GM19239 (cell line): ENCODE data around the gene NANOS3.

Source experiments
- DNase-seq: peaks from one replicate; pipeline ENCODE4 v3.0.0; 2011; ENCODE audit warnings: low spot score; ENCODE audit not compliant: insufficient read length
- FAIRE-seq: peaks from 2 replicates; lab custom pipeline; 2011; peaks lifted over from hg19 to GRCh38; lab: Jason Lieb, UNC

Gene NANOS3

GRCh38 chr19:13861714-13862531 lies 15.0 kb upstream of the NANOS3 start:
- peak; percentile 99 for DNase-seq
- FAIRE-seq = peak; percentile 94

- FAIRE-seq = no peak
- no peak for DNase-seq
Measured at GRCh38 chr19:13864046-13864666, 12.8 kb upstream of the NANOS3 start.

DNA sequence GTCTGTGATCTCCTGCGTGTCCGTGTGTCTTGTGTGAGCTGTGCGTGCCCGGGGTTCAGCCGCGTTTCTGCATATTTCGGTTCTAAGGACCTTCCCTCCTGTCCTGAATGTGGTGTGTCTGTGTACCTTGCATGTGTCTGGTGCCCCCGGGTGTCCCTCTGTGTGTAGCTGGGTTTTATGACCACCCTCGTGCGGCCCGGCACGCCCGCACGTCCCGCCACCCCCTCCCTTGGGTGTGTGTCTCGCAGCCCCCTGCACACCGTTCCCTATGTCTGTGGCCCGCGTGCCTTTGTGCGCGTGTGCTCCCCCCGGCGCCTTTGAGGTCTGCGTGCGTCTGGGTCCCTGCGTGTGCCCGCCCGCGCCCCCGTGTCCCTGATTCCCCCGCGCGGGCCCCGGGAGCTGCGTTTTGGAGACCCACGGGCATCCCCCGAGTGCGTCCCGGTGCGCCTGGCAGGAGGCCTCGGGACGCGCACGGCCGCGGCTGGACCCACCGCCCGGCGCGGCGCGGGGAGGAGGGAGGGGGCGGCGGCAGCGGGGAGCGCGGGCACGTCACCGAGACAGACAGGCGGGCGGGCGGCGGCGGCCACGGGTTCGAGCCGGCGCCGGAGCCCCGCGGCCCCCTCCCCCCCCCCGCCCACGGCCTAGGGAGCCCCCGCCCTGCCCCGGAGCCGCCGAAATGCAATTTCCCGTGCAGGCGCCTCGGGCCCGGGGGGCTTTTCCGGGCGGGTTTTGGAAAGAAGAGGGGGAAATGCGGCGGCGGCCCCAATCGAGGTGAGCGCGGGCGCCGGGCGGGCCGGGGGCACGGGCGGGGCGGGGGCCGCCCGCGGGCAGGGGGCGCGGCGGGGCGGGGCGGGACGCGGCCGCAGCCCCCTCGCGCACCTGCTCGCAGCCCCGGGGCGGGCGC lies 12.0 kb upstream of the NANOS3 start:
- no peak for FAIRE-seq
- DNase-seq = no peak

- FAIRE-seq = peak; percentile 23
- DNase-seq = no peak
Measured at GRCh38 chr19:13865571-13866462, 11.1 kb upstream of the NANOS3 start.

DNA sequence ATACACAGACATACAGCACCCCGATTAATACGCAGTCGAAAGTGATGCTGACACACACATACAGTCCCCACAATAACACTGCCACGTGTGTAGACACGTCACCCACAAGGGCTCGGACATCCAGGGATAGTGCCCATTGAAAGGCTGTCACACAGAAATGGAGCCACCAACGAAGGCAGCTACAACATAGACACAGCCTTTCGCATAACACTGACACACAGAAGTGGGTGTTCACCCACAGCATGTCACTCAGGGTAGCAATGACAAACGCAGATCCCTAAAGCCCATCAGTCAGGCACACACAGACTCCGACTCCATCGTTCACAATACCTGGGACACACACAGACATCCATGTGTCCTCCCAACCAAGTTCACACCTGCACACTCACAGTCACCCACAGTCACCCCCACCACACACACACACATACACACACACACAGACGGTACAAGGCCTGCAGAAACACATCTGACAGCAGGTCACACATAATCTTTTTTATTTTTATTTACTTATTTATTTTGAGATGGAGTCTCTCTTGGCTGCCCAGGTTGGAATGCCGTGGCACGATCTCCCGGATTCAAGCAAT lies 10.4 kb upstream of the NANOS3 start:
- FAIRE-seq = no peak

DNA sequence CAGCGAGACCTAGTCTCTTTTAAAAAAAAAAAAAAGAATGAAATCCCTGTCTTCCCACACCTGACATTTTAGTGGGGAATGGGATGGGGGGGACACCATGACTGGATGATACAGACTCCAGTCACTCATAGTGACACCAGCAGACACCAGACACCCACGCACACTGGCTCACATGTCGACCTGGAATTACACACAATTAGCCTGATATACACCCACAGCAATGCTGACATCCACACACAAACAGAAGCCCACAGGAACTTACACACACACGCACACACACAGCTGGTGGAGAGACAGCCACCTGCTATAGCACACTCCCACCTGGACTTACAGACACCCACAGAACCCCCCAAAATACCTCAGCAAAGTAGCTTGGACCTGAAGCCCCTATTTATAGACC lies 8.3 kb upstream of the NANOS3 start:
- DNase-seq (no peak), FAIRE-seq (no peak)

More for the DNA sequence above, 10.4 kb upstream of the NANOS3 start:
- no peak for DNase-seq

DNA sequence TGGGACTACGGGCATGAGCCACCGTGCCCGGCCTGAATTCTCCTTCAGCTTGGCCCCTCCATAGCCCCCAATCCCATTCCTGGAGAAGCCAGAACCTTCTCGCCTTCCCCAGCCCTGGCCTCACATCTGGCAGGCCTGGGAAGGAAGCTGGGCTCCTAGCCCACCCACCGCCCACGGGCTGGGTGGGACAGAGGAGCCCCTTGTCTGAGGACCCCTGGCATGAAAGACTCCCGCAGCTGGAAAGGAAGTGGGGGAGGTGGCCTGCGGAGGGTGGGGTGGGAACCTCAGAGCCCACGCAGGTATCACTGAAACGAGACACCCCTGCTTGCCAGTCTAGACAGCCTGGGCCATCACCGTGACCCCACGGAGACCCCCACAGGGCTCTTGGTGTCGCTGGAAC lies 7.7 kb upstream of the NANOS3 start:
- FAIRE-seq = no peak
- no peak for DNase-seq

DNA sequence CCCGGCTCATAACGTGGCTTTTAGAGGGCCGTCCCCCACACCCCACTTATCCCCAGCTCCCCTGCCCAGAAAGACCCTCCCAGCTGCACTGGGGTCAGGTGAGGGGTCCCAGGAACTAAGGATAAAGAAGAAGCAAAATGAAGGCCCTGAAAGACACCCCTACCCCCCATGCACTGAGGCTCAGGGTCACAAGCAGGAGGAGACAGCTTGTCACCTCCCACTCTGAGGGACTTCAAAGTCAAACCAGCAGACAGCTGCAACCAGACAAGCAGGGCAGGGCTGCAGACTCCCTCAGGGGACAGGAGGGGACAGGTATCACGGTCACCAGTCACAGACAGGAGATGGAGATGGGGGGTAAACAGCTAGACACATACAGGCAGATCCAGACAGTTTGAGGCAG lies 6.1 kb upstream of the NANOS3 start:
- FAIRE-seq = no peak
- no peak for DNase-seq

- DNase-seq (no peak), FAIRE-seq (no peak)
Measured at GRCh38 chr19:13872339-13872694, 4.6 kb upstream of the NANOS3 start.

DNA sequence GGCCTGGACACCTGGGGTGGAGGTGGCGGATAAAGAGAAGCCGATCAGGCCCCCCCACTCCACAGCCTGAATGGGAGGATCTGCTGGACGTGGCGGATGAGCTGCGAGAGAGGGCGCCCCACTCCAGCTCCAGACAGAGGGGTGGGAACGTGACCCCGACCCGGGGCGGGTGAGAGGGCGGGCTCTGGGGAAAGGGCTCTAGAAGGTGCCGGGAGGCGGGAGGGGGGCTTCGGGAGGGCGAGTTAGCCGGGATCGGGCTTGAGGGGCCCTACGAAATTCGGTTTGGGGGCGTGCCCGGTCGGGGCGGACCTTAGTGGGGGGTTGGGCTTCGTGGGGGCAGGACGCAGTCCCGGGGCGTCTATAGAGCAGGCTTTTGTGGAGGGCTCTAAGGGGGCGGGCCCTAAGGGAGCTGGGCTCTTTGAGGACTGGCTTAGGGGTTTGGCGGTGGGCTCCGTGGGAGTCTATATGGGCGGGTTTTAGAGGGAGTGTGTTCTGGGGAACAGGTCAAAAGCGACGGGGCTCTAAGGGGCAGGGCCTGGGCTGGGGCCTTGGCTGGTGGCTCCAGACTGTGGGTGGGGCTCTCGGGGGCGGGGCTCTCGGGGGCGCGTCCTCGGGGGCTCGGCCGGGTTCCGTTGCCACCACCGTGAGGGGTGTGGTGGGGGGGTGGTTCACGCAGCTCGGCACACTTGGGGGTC lies 4.1 kb upstream of the NANOS3 start:
- FAIRE-seq (no peak), DNase-seq (no peak)

- FAIRE-seq (no peak), DNase-seq (no peak)
Measured at GRCh38 chr19:13873834-13874515, 3.0 kb upstream of the NANOS3 start.

DNA sequence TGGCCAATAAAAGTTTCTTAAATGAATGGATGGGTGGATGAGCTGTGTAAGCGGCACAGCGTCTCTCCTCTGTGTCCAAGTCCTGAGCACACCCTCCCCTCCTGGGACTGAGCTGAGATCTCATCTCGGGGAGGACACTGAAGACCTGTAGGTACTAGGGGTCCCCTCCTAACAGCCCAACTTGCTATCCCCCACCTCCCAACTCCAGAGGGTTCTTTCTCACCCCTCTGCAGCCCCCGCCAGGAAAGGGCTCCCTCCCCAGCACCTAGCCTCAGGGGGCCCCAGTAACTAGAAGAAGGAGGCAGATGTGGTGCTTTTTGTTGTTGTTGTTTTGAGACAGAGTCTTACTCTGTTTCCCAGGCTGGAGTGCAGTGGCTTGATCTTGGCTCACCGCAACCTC lies 1.1 kb upstream of the NANOS3 start:
- no peak for FAIRE-seq

DNA sequence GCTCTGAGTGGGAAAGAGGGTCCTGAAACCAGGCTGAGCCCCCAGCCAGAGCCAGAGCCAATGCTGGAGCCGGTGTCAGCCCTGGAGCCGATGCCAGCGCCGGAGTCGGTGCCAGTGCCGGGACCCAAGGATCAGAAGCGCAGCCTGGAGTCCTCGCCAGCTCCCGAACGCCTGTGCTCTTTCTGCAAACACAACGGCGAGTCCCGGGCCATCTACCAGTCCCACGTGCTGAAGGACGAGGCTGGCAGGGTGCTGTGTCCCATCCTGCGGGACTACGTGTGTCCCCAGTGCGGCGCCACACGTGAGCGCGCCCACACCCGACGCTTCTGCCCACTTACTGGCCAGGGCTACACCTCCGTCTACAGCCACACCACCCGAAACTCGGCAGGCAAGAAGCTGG lies 369 bp downstream of the NANOS3 start:
- FAIRE-seq (no peak), DNase-seq (no peak)

More for the DNA sequence above, 1.1 kb upstream of the NANOS3 start:
- DNase-seq = no peak

DNA sequence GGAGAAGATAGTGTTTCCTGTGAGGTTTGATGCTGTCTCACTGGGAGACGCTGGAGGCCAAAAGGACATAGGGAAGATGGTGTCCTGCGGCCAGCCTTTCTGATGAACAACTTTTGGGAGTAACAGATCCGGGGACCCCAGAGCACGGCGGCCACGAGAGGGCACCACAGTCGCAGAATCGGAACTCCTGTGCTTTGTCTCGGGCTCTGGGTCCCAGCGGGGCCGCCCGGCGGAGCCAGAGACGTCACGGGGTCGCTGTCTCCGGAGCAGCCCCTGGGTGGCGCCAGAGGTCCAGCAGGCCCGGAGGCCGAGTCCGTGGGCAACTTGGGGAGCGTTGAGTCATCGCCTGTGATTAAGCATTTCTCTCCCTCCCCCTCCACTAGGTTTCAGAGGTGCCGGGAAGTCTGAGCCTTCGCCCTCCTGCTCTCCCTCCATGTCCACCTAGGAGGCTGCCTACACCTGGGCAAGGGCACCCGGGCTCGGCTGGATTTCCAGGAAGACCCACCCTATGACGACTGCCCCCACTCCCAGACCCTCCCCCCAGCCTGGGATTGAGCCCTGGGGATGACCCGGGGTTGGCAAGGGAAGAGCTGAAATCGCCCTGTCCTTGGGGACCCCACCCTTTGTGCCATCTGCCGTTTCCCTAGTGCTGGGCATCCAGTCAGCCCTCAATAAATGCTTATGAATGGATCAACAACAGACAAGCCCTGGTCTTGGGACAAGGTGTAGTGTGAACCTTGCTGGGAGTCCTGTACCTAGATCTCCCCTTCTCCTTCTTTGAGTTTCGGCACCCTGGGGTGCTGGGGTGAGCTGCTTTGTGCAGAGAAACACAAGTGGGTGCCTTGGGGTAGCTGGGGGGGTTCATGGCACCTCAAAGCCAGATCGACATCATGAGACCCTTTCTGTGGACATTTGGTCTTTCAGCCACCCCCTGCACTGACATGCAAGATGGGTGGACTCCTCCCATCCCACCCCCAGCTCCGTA lies 3.4 kb downstream of the NANOS3 start:
- peak; percentile 99 for DNase-seq

DNA sequence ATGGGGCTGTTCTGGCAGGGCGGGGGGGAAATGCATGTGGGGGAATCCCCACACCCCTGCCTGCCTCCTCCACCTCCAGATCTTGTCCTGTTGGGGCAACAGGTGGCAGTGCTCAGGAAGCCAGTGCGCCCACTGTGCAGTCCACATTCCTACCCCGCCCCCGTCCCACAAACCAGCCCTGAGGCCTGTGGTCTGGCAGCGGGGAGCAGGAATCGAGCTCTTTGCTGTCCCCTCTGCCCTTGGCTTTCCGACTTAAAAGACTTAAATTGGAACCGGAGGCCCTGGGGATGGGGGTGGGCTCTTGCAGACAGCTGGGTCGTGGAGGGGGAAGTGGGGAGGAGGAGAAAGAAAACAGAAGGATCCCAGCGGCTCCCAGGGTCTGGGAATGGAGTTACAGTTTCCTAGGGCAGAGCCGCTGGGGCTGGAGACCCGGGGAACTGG lies 4.3 kb downstream of the NANOS3 start:
- DNase-seq = no peak
- peak; percentile 80 for FAIRE-seq

More for the DNA sequence above, 3.4 kb downstream of the NANOS3 start:
- FAIRE-seq = peak; percentile 99

GRCh38 chr19:13881692-13882418 lies 4.9 kb downstream of the NANOS3 start:
- peak; percentile 90 for FAIRE-seq

GRCh38 chr19:13882419-13882795 lies 5.5 kb downstream of the NANOS3 start:
- no peak for FAIRE-seq
- no peak for DNase-seq

More at GRCh38 chr19:13881692-13882418, 4.9 kb downstream of the NANOS3 start:
- no peak for DNase-seq
